Adipocyte (in vitro differentiated cells): ENCODE data around the gene AOC3.
"Not testable (repeated sequence)": the region's sequence is repeated elsewhere in the genome, so short reads cannot be mapped to it uniquely, and the experiment has no call there.

Source experiments
- DNase-seq: peaks from one replicate; pipeline ENCODE4 v3.0.0-alpha.2; 2015; ENCODE audit warnings: low read depth
- H3K27me3 ChIP-seq: replicated peaks from 2 replicates; pipeline ENCODE4 v1.7.0; 2013; ENCODE audit warnings: mild to moderate bottlenecking, low read length, moderate library complexity; ENCODE audit not compliant: control insufficient read depth, insufficient read depth
- H3K36me3 ChIP-seq: 2 replicates; pipeline ENCODE4 v1.7.0; 2013; ENCODE audit warnings: low read length, mild to moderate bottlenecking, moderate library complexity; ENCODE audit not compliant: control insufficient read depth, insufficient read depth, severe bottlenecking
- H3K4me1 ChIP-seq: 2 replicates; pipeline ENCODE4 v1.7.0; 2013; ENCODE audit warnings: mild to moderate bottlenecking, low read length, moderate library complexity; ENCODE audit not compliant: control insufficient read depth, insufficient read depth
- H3K4me3 ChIP-seq: 2 replicates; pipeline ENCODE4 v1.7.0; 2013; ENCODE audit warnings: mild to moderate bottlenecking, low read length, moderate library complexity
- H3K9ac ChIP-seq: 2 replicates; pipeline ENCODE4 v1.7.0; 2013; ENCODE audit warnings: mild to moderate bottlenecking, low read length, moderate library complexity
- H3K9me3 ChIP-seq: 2 replicates; pipeline ENCODE4 v1.7.0; 2013; ENCODE audit warnings: mild to moderate bottlenecking, low read length, moderate library complexity; ENCODE audit not compliant: control insufficient read depth

AOC3 gene

GRCh38 chr17:42845918-42846593, 4.9 kb upstream of the AOC3 start:
- peaks cover 85% of the 10 kb centered on the region for H3K4me1 ChIP-seq
- H3K9ac ChIP-seq = peak overlapping the region; percentile 84
- H3K36me3 ChIP-seq = peaks cover 44% of the 10 kb centered on the region
- no peak for DNase-seq
- no peak overlapping the region for H3K4me3 ChIP-seq
- no peaks in the 10 kb centered on the region for H3K9me3 ChIP-seq
- no peaks in the 10 kb centered on the region for H3K27me3 ChIP-seq

GRCh38 chr17:42846594-42847280, 4.3 kb upstream of the AOC3 start:
- H3K9ac ChIP-seq = peak overlapping the region; percentile 84
- DNase-seq = peak; percentile 39
- peaks cover 37% of the 10 kb centered on the region for H3K36me3 ChIP-seq
- peak overlapping the region; percentile 43 for H3K4me3 ChIP-seq
- H3K4me1 ChIP-seq = peaks cover 85% of the 10 kb centered on the region
- H3K9me3 ChIP-seq = no peaks in the 10 kb centered on the region
- no peaks in the 10 kb centered on the region for H3K27me3 ChIP-seq

- peaks cover 75% of the 10 kb centered on the region for H3K4me1 ChIP-seq
- peaks cover 25% of the 10 kb centered on the region for H3K36me3 ChIP-seq
- no peaks in the 10 kb centered on the region for H3K9me3 ChIP-seq
- H3K9ac ChIP-seq = peak overlapping the region; percentile 84
- DNase-seq = no peak
- H3K4me3 ChIP-seq = no peak overlapping the region
- H3K27me3 ChIP-seq = no peaks in the 10 kb centered on the region
Measured at GRCh38 chr17:42848093-42848492, 2.9 kb upstream of the AOC3 start.

- no peak overlapping the region for H3K4me3 ChIP-seq
- DNase-seq = no peak
- no peaks in the 10 kb centered on the region for H3K27me3 ChIP-seq
- H3K9me3 ChIP-seq = no peaks in the 10 kb centered on the region
- H3K36me3 ChIP-seq = peaks cover 27% of the 10 kb centered on the region
- peak overlapping the region; percentile 83 for H3K9ac ChIP-seq
- peaks cover 76% of the 10 kb centered on the region for H3K4me1 ChIP-seq
Measured at GRCh38 chr17:42849031-42849430, 2.0 kb upstream of the AOC3 start.

GRCh38 chr17:42849451-42850181, 1.4 kb upstream of the AOC3 start:
- Histone ChIP-seq H3K4me1 (peaks cover 72% of the 10 kb centered on the region), H3K4me3 (peak overlapping the region; percentile 31), H3K27me3 (no peaks in the 10 kb centered on the region), H3K9me3 (no peaks in the 10 kb centered on the region), H3K36me3 (peaks cover 25% of the 10 kb centered on the region), H3K9ac (peak overlapping the region; percentile 83)
- DNase-seq = no peak

- H3K36me3 ChIP-seq = peaks cover 34% of the 10 kb centered on the region
- peak overlapping the region; percentile 87 for H3K4me3 ChIP-seq
Measured at GRCh38 chr17:42851371-42852240, 607 bp downstream of the AOC3 start.

GRCh38 chr17:42852351-42852750, 1.4 kb downstream of the AOC3 start:
- H3K4me1 ChIP-seq = peaks cover 51% of the 10 kb centered on the region
- H3K36me3 ChIP-seq = peaks cover 41% of the 10 kb centered on the region
- H3K9me3 ChIP-seq = no peaks in the 10 kb centered on the region
- no peak for DNase-seq
- peak overlapping the region; percentile 90 for H3K9ac ChIP-seq
- peak overlapping the region; percentile 87 for H3K4me3 ChIP-seq
- H3K27me3 ChIP-seq = no peaks in the 10 kb centered on the region

More at GRCh38 chr17:42851371-42852240, 607 bp downstream of the AOC3 start:
- Histone ChIP-seq H3K9ac (peak overlapping the region; percentile 90), H3K4me1 (peaks cover 55% of the 10 kb centered on the region)
- H3K27me3 ChIP-seq, H3K9me3 ChIP-seq, DNase-seq: not testable (repeated sequence)

- H3K27me3 ChIP-seq = no peaks in the 10 kb centered on the region
- peak overlapping the region; percentile 87 for H3K4me3 ChIP-seq
- no peaks in the 10 kb centered on the region for H3K9me3 ChIP-seq
- peaks cover 45% of the 10 kb centered on the region for H3K4me1 ChIP-seq
- peaks cover 48% of the 10 kb centered on the region for H3K36me3 ChIP-seq
- DNase-seq = no peak
- H3K9ac ChIP-seq = peak overlapping the region; percentile 90
Measured at GRCh38 chr17:42853004-42853403, 2.0 kb downstream of the AOC3 start.

- Histone ChIP-seq H3K4me3 (peak overlapping the region; percentile 87), H3K36me3 (peaks cover 53% of the 10 kb centered on the region), H3K4me1 (peaks cover 40% of the 10 kb centered on the region), H3K27me3 (no peaks in the 10 kb centered on the region), H3K9me3 (no peaks in the 10 kb centered on the region), H3K9ac (peak overlapping the region; percentile 90)
- no peak for DNase-seq
Measured at GRCh38 chr17:42853597-42853967, 2.6 kb downstream of the AOC3 start.

- H3K27me3 ChIP-seq = no peaks in the 10 kb centered on the region
- DNase-seq = no peak
- H3K9me3 ChIP-seq = no peaks in the 10 kb centered on the region
- peak overlapping the region; percentile 87 for H3K4me3 ChIP-seq
- peak overlapping the region; percentile 90 for H3K9ac ChIP-seq
- peaks cover 34% of the 10 kb centered on the region for H3K4me1 ChIP-seq
- peaks cover 54% of the 10 kb centered on the region for H3K36me3 ChIP-seq
Measured at GRCh38 chr17:42853968-42854790, 3.2 kb downstream of the AOC3 start.
